ENCODE results near the gene MACROD2.

DNA sequence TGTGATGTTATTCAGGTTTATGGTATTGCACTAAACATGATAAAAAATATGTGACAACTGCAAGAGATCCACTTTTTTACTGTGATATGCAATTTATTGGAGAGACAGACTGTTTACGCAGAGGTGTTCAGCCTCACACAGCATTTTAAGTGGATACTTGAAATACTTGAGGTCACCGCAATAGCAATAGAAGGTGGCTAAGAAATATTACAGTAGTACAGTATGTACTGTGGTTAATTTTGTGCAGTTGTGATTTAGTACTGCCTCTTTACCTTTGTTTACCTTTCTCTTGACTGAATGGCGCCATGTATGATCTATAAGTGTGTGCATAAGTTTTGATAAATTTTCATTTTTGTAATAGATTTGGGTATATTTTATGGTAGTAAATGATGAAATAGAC is 17.4 kb downstream of the MACROD2 start:
- no peak for TF ChIP-seq CTCF (tag by site-specific recombination; IDR thresholded peaks at IDR 0.05)
- TF ChIP-seq, protein P1, sequence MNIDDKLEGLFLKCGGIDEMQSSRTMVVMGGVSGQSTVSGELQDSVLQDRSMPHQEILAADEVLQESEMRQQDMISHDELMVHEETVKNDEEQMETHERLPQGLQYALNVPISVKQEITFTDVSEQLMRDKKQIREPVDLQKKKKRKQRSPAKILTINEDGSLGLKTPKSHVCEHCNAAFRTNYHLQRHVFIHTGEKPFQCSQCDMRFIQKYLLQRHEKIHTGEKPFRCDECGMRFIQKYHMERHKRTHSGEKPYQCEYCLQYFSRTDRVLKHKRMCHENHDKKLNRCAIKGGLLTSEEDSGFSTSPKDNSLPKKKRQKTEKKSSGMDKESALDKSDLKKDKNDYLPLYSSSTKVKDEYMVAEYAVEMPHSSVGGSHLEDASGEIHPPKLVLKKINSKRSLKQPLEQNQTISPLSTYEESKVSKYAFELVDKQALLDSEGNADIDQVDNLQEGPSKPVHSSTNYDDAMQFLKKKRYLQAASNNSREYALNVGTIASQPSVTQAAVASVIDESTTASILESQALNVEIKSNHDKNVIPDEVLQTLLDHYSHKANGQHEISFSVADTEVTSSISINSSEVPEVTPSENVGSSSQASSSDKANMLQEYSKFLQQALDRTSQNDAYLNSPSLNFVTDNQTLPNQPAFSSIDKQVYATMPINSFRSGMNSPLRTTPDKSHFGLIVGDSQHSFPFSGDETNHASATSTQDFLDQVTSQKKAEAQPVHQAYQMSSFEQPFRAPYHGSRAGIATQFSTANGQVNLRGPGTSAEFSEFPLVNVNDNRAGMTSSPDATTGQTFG (tag by site-specific recombination; IDR thresholded peaks at IDR 0.05; ENCODE audit: borderline replicate concordance) = no peak
